ENCODE data around the gene RBP7.
A peak's percentile ranks its signal among the peaks of the same experiment; 100 is the strongest.
"Not testable (repeated sequence)": the region's sequence is repeated elsewhere in the genome, so short reads cannot be mapped to it uniquely, and the experiment has no call there.

RBP7 gene

GRCh38 chr1:9996624-9997582, at the start of gene RBP7:
RBP7 (plus strand) TSS chr1:9997228; CDS start chr1:9997259, 31 bp downstream.
- DNase-seq: peak; percentile 34

DNA sequence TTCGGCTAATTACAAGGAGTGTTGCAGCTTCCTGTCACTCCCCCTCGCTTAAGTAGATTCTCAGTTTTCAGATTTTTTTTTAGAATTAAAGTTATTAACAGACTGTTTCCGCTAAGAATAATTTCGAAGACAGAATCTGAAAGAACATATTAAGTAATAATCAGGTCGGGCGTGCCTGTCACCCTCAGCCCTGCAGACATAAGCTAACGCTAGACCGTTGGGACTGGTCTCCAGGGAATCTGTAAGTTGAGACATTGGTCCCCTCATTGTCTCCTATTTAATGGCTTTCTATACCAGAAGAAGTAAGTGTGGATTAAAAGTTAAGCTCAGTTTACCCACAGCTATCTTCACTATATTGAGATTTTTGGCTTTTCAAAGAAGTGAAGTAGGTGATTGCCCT, 39.3 kb upstream of the RBP7 start:
- DNase-seq: no peak

DNA sequence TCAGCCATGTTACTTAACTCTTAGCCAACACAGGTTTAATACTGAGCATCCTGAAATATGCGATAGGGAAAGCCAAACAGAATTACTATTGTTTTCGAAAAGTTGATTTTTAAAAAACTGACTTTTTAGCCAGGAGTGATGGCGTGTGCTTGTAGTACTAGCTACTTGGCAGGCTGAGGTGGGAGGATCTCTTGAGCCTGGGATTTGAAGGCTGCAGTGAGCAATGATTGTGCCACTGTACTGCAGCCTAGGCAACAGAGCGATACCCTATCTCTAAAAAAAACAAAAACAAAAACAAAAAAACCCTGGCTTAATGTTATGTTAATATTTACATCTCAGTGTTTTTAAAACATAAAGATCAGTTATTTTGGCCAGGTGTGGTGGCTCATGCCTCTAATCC, 37.0 kb upstream of the RBP7 start:
- no peak for DNase-seq

DNA sequence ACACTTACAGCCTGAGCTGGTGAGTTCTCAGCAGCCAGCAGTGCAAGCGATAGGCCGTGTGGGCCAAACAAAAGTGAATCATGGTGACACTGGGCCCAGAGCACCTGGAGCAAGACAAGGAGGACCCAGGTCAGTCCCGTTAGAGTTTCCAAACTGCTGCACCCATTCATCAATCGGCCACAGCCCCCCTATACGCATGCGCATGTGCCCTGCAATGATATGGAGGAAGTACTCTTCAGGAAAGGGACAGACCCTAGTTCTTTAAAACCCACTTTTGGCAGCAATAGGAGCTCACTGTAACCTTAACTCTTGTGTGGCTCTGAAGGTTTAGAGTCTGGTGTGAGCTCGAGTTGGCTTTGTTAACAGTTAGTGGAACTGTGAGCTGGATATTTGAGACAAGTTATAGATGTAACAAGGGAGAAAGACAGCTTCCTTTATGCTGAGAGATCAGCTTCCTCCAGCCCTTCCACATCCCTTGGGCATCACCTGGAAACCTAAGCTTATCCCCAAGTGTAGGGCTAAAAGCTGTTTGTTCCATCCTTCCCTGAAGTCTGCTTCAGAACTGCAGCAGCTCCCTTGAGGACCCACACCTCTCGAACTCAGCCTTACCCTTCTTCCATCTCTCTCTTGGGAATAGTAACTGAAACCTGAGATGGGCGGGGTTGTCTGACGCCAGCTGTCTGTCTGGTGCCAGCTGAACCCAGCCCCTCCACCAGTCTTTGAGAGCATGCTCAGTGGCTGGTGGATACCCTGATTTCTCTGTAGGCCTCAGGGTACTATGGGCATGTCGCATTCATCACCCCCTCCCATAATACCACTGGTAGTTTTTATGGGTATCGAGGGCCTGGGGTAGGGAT, 36.1 kb upstream of the RBP7 start:
- peak; percentile 88 for DNase-seq

DNA sequence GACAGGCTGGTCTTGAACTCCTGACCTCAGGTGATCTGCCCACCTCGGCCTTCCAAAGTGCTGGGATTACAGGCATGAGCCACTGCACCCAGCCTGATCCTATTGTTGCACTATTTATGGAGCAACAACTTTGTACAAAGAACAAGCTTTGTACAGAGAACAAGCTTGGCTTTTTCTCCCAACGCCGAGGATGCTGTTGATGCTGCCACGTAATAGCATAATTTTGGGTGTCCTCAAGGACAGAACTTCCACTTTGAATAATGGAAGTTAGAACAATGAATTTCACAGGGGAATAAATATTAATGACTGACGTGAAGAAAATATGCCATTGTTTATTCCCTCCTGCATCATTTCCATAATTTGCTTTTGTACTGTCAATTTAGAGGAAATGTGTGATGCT, 12.8 kb upstream of the RBP7 start:
- no peak for DNase-seq

GRCh38 chr1:9985001-9985400, 12.0 kb upstream of the RBP7 start:
- no peak for DNase-seq

DNA sequence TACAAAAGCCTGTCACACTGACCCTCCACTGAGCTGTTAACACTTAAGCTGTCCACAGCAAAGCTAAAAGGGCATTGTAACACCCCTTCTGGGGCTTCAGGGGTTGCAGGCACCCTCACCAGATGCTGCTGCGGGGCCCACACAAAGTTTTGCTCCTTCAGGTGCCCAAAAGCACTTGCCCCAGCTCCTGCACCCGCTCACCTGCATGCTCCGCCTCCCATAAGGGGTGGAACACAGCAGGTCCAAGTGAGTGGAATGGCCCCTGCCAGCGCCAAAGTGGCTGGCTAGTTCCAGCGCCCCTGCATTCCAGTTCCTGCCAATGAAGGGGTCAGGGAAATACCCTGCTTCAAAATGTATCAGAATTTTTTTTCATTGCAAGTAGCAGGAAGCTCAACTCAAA, 7.3 kb upstream of the RBP7 start:
- DNase-seq: no peak

DNA sequence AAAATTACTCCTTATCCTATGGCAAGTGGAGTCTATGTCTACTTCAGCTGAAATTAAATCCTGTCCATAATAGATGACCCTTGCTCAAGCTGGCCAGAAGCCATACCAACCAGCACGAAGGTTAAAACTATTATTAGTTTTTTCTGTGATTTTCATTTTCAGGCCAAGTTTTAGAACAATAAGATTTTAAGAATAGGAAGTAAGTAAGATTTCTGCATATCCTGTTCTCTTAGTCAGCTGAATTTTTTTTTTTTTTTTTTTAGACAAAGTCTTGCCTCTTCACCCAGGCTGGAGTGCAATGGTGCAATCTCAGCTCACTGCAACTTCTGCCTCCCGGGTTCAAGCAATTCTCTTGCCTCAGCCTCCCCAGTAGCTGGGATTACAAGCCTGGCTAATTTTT, 6.1 kb upstream of the RBP7 start:
- no peak for DNase-seq

- no peak for DNase-seq
These were observed 4.1 kb upstream of the RBP7 start for GRCh38 chr1:9992910-9993309.

- no peak for DNase-seq
These were observed 3.4 kb upstream of the RBP7 start for GRCh38 chr1:9993561-9994075.

GRCh38 chr1:10001016-10001665, 4.1 kb downstream of the RBP7 start:
- no peak for DNase-seq

- not testable (repeated sequence) for DNase-seq
These were observed 8.2 kb downstream of the RBP7 start for GRCh38 chr1:10005248-10005647.

DNA sequence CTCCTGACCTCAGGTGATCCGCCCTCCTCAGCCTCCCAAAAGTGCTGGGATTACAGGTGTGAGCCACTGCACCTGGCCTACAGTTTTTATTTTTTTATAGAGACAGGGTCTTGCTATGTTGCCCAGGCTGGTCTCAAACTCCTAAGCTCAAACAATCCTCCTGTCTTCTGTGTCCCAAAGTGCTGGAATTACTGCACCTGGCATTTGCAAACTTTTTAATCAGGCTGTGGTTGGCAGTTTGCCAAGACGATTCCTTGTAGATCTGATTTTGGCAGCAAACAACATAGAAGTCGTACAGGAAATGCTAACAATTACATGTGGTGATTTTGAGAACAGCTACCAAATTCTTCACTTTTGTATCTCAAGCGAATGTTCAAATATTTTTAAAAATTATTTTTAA, 10.1 kb downstream of the RBP7 start:
- peak; percentile 18 for DNase-seq

DNA sequence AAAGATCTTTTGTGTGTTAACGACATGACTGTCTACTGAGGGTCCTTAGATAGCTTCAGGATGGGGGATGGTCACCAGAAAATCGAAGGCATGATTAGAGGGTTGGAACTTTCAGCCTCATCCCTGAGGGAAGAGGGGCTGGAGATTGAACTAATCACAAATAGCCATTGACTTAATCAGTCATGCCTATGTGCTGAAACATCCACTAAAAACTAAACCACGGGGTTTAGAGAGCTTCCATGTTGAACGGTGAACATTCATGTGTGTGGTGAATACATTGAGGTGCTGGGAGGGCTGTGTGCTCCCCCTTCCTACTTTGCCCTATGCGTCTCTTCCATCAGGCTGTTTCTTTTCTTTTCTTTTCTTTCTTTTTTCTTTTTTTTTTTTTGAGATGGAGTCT, 17.0 kb downstream of the RBP7 start:
- DNase-seq: no peak

DNA sequence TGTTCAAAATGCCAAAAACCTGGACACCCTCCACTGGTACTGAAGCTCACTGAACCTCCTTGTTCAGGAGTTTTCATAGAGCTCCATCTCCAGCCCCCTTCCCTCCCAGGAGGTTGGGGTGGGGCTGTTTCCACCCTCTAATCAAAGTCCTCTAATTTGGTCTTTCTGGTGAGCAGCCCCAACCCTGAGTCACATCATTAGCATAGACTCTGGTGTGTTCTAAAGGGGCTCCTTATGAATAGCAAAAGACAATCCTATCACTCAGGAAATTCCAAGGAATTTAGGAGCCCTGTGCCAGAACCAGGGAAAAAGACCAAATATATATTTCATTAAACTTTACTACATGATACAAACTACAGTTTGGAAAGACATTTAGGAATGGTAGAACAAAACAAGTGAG, 22.5 kb downstream of the RBP7 start:
- DNase-seq: no peak

GRCh38 chr1:10020086-10020485, 23.1 kb downstream of the RBP7 start:
- no peak for DNase-seq

GRCh38 chr1:10020678-10021077, 23.6 kb downstream of the RBP7 start:
- DNase-seq: not testable (repeated sequence)

DNA sequence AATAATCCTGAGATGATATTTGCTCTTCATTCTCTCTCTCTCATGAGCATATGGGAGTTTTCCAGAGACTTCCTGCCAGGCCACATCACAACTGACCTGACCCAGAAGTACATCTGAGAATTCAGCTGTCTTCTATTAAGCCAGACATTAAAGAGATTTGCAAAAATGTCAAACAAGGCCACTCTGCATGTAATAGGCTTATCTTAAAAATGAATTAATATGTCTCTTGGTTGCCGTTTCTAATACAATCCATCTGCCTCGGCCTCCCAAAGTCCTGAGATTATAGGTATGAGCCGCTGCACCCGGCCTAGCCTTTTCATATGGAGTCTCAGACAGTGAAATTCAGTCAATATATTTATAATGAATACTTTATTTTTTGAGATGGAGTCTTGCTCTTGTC, 25.0 kb downstream of the RBP7 start:
- not testable (repeated sequence) for DNase-seq

GRCh38 chr1:10022656-10023055, 25.6 kb downstream of the RBP7 start:
- DNase-seq: no peak

DNA sequence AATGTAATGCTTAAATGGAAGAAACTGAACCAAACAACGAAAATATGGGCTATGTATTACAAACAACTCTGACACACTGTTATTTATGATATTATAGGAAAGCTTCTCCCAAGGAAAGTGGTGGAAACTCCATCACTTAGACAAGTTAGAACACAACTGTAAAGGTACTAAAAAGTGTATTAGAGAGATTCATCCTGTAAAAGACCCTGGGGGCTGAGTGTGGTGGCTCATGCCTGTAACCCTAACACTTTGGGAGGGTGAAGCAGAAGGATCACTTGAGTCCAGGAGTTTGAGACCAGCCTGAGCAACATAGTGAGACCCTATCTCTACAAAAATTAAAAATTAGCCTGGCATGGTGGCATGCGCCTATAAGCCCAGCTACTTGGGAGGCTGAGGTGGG, 28.3 kb downstream of the RBP7 start:
- DNase-seq: no peak

GRCh38 chr1:10027027-10027426, 30.0 kb downstream of the RBP7 start:
- DNase-seq: no peak

GRCh38 chr1:10028956-10029500, 32.0 kb downstream of the RBP7 start:
- DNase-seq: not testable (repeated sequence)

- no peak for DNase-seq
These were observed 34.4 kb downstream of the RBP7 start for GRCh38 chr1:10031461-10031860.

Data from NCI-H69 (cell line).